GM23248 (cell line): ENCODE measurements around the gene C16orf95.

Source experiments
- EZH2 ChIP-seq: fragments of 200-600 bp; sonication (generic); IDR thresholded peaks from 2 replicates; pipeline ENCODE4 v1.6.1; 2018; ENCODE audit warnings: antibody characterized with exemption, mild to moderate bottlenecking; ENCODE audit not compliant: insufficient read depth, poor library complexity, severe bottlenecking
- EZH2phosphoT487 ChIP-seq: fragments of 200-600 bp; sonication (generic); IDR thresholded peaks from 2 replicates; pipeline ENCODE4 v1.6.1; 2018; ENCODE audit warnings: antibody characterized with exemption, moderate library complexity, mild to moderate bottlenecking, low read depth; ENCODE audit not compliant: insufficient read depth

DNA sequence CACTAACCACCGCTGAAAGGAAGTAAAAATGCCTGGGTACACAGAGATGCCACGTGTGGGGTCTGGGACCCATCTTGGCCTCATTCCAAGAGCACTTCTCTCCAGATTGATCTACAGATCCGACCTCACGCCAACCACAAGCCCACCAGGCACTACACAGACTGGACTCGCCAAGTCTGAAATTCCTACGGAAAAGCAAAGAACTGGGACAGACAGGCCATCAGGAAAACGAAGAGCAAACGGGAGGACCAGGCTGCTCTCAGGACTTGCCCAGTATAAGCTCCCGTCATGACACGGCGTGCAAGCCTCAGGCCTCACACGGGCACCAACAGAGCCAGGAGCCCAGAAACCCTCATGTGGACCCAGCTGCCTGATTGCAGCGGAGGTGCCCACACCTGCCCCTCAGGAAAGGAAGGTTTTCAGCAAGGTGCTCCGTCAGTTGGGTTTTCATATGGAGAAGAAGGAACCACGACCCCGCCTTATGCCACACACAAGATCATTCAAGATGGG lies 20.1 kb upstream of the C16orf95 start:
- TF ChIP-seq EZH2 (no peak), EZH2phosphoT487 (no peak)
